Transverse colon (tissue), 4 donors: Measurements from ENCODE around the gene HRC. TPM values are rescaled to one million over a fixed set of nuclear protein-coding genes. Genes with fewer than 3 reads are reported as not detected.

ENCODE experiments used
- DNase-seq: peaks from one replicate; pipeline ENCODE4 v3.0.0-alpha.2; 2019
- H3K27ac ChIP-seq, 4 donors: fragments of 200-600 bp; sonication (generic); 2 replicates each; pipeline ENCODE4 v1.5.1; 2016 to 2018; ENCODE audit warnings: inconsistent platforms in 4 of 4
- H3K27me3 ChIP-seq: fragments of 200-600 bp; sonication (generic); 2 replicates; pipeline ENCODE4 v1.5.1; 2017; ENCODE audit warnings: inconsistent platforms
- H3K36me3 ChIP-seq, 4 donors: fragments of 200-600 bp; sonication (generic); 2 replicates each; pipeline ENCODE4 v1.5.1; 2017 to 2019; ENCODE audit warnings: inconsistent platforms in 4 of 4
- H3K4me1 ChIP-seq, 4 donors: fragments of 200-600 bp; sonication (generic); 2 replicates each; pipeline ENCODE4 v1.5.1; 2017 to 2020; ENCODE audit warnings: inconsistent platforms in 4 of 4
- H3K4me3 ChIP-seq, 4 donors: fragments of 200-600 bp; sonication (generic); 1 replicate in 1 of 4; 2 replicates in 3 of 4; pipeline versions ENCODE4 v1.5.1 to v1.6.1; 2017 to 2019; ENCODE audit warnings: inconsistent platforms in 4 of 4
- H3K9me3 ChIP-seq, 2 donors: fragments of 200-600 bp; sonication (generic); 2 replicates each; pipeline ENCODE4 v1.5.1; 2017 to 2019; ENCODE audit warnings: inconsistent platforms in 2 of 2
- EP300 ChIP-seq: sonication (generic); formaldehyde crosslinking; IDR thresholded peaks from one replicate; pipeline ENCODE4 v1.6.1; 2017; ENCODE audit warnings: antibody characterized with exemption, low read depth
- POLR2A ChIP-seq: fragments of 450-650 bp; IDR thresholded peaks from one replicate; pipeline ENCODE4 v1.6.1; 2016; ENCODE audit warnings: antibody characterized with exemption, mild to moderate bottlenecking, moderate library complexity
- POLR2AphosphoS5 ChIP-seq, 3 donors: sonication (generic); formaldehyde crosslinking; IDR thresholded peaks; one replicate each; pipeline ENCODE4 v1.6.1; 2016; ENCODE audit warnings: antibody characterized with exemption in 3 of 3
- WGBS, 2 donors: methylation state at CpG; one replicate each; pipeline ENCODE4 v1.1.5; 2018; ENCODE audit warnings: low coverage in 1 of 2; 5-methylcytosine and 5-hydroxymethylcytosine counted together
- in situ Hi-C, 4 donors: fragments of 200-750 bp; cut with MboI; loops; one replicate each; pipeline versions ENCODE4 v1.15.0 to v1.15.1; 2017; ENCODE audit warnings: low sequenced_read_pairs in 3 of 4, low pct_ligation_motif_present in 1 of 4, low pct_unique_long_range_greater_than_20kb in 1 of 4
- intact Hi-C: fragments of 100-400 bp; cut with DNase I; formaldehyde crosslinking; loops from one replicate; pipeline ENCODE4 v1.15.1; 2023; ENCODE audit warnings: low total_unique reads
- total RNA-seq, 4 donors: library from RNA; depleted of rRNA; stranded (reverse); fragments of >200 nt; gene quantifications; one replicate each; pipeline ENCODE4 v1.1.0, GENCODE V29; 2016
- TF ChIP-seq, protein P1 (sequence below), 5 experiments: fragments of 200-600 bp in 3 of 5; fragments of 450-650 bp in 2 of 5; sonication (generic) in 3 of 5; IDR thresholded peaks; 1 replicate in 2 of 5; 2 replicates in 3 of 5; pipeline ENCODE4 v1.5.1; 2016 to 2017; ENCODE audit warnings: antibody characterized with exemption in 5 of 5, inconsistent platforms in 3 of 5, mild to moderate bottlenecking in 2 of 5, moderate library complexity in 1 of 5

The HRC gene
- total RNA-seq, 4 donors from 2014 or later: 0.16 to 0.82 TPM; not detected in 2

DNA sequence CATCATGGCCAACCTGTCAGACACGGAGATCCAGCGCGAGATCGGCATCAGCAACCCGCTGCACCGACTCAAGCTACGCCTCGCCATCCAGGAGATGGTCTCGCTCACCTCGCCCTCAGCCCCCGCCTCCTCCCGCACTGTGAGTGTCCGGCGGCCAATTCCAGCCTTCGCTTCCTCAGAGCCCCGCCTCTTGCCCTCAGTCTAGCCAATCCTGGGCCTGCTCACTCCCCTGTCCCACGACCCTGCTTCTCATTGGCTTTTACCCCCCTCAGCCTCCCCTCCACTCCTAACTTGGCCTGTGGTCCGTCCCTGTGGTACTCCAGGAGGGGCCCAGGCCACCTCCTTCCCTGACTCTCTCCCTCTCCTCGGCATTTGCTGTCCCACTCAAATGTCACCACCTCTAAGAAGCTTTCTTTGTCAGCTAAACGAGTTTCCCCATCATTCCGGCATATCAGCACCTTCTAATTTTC is 12.3 kb downstream of the HRC start:
- H3K36me3 ChIP-seq: no peaks in the 10 kb centered on the region
- TF ChIP-seq, protein P1, sequence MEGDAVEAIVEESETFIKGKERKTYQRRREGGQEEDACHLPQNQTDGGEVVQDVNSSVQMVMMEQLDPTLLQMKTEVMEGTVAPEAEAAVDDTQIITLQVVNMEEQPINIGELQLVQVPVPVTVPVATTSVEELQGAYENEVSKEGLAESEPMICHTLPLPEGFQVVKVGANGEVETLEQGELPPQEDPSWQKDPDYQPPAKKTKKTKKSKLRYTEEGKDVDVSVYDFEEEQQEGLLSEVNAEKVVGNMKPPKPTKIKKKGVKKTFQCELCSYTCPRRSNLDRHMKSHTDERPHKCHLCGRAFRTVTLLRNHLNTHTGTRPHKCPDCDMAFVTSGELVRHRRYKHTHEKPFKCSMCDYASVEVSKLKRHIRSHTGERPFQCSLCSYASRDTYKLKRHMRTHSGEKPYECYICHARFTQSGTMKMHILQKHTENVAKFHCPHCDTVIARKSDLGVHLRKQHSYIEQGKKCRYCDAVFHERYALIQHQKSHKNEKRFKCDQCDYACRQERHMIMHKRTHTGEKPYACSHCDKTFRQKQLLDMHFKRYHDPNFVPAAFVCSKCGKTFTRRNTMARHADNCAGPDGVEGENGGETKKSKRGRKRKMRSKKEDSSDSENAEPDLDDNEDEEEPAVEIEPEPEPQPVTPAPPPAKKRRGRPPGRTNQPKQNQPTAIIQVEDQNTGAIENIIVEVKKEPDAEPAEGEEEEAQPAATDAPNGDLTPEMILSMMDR (IDR thresholded peaks at IDR 0.05): no peak
- TF ChIP-seq POLR2A (no peak), POLR2AphosphoS5 (IDR thresholded peaks at IDR 0.05) (peak; percentile 8 to 20 (median 10)), EP300 (no peak)
- peak overlapping the region in 3 of 4 donors; percentile 27 to 47 (median 34) for H3K4me3 ChIP-seq
- no peaks in the 10 kb centered on the region for H3K9me3 ChIP-seq
- no peak overlapping the region for H3K27ac ChIP-seq
- H3K27me3 ChIP-seq: no peaks in the 10 kb centered on the region
- intact Hi-C loops: no loop called here
- peak; percentile 91 for DNase-seq
- in situ Hi-C loops: loop anchor here in 2 of 4 donors (10.0 kb wide), 1 partner anchor 48 kb away; no protein-coding TSS in a partner anchor
- H3K4me1 ChIP-seq: peaks cover 9 to 28% (median 18%) of the 10 kb centered on the region in 4 donors
- WGBS, 2 donors: 4 to 23% methylated on average over 3 to 19 of the region's 21 CpGs

DNA sequence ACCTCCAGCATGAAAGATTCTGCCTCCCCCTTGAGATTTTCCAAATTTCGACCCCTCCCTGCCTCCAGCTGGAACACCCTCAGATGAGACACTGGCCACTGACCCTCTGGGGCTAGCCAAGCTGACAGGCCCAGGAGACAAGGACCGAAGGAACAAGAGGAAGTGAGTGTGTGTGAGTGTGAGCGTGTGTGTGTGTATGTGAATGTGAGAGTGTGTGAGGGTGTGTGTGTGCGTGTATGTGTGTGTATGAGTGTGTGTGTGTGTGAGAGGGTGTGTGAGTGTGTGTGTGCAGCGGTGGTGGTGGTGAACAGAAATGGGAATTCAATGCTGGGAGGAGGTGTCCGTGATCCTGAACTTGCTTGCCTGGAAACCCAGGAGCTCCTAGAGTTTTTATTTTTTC is 13.8 kb downstream of the HRC start:
- WGBS, 2 donors: 87 to 94% methylated on average over 6 of the region's 6 CpGs
- H3K36me3 ChIP-seq: no peaks in the 10 kb centered on the region
- TF ChIP-seq, protein P1 (IDR thresholded peaks at IDR 0.05): no peak
- TF ChIP-seq EP300 (no peak), POLR2A (no peak), POLR2AphosphoS5 (IDR thresholded peaks at IDR 0.05) (no peak)
- no peaks in the 10 kb centered on the region for H3K9me3 ChIP-seq
- intact Hi-C loops (no loop called here), in situ Hi-C loops (loop anchor here in 2 of 4 donors (10.0 kb wide), 1 partner anchor 47 kb away; no protein-coding TSS in a partner anchor)
- no peaks in the 10 kb centered on the region for H3K27me3 ChIP-seq
- H3K4me3 ChIP-seq: no peak overlapping the region
- no peak for DNase-seq
- peaks cover 8 to 27% (median 19%) of the 10 kb centered on the region in 4 donors for H3K4me1 ChIP-seq
- H3K27ac ChIP-seq: no peak overlapping the region

- intact Hi-C loops (no loop called here), in situ Hi-C loops (loop anchor here in 2 of 4 donors (10.0 kb wide), 1 partner anchor 46 kb away; no protein-coding TSS in a partner anchor)
- no peak overlapping the region for H3K27ac ChIP-seq
- H3K36me3 ChIP-seq: no peaks in the 10 kb centered on the region
- H3K4me3 ChIP-seq: no peak overlapping the region
- no peak for DNase-seq
- H3K9me3 ChIP-seq: no peaks in the 10 kb centered on the region
- no peak for TF ChIP-seq EP300
- TF ChIP-seq POLR2A: no peak
- TF ChIP-seq POLR2AphosphoS5 (IDR thresholded peaks at IDR 0.05): no peak
- TF ChIP-seq, protein P1 (IDR thresholded peaks at IDR 0.05): no peak
- H3K27me3 ChIP-seq: no peaks in the 10 kb centered on the region
- peaks cover 4 to 27% (median 16%) of the 10 kb centered on the region in 4 donors for H3K4me1 ChIP-seq
- 91 to 94% methylated on average over 3 to 7 of the region's 7 CpGs for WGBS, 2 donors
Observed at GRCh38 chr19:49140951-49141350, 14.2 kb downstream of the HRC start.

DNA sequence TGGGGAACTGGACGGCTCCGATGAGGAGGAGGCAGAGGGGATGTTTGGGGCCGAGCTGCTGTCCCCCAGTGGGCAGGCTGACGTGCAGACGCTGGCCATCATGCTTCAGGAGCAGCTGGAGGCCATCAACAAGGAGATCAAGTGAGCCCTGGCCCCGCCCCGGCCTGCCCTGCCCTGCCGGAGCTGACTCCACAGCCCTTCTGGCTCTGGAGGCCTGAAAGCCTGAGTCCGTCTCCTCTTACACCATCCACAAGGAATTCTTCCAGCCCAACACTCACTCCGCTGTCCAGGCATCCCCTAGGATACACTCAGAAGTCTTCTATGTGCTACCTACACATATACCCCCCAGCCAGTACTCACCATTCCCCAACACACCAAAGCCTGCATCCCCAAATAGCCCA is 18.4 kb downstream of the HRC start:
- DNase-seq: peak; percentile 54
- H3K27me3 ChIP-seq: no peaks in the 10 kb centered on the region
- no peaks in the 10 kb centered on the region for H3K9me3 ChIP-seq
- intact Hi-C loops: no loop called here
- H3K4me3 ChIP-seq: no peak overlapping the region
- in situ Hi-C loops: no loop called here
- H3K27ac ChIP-seq: peak overlapping the region; percentile 48 to 62 (median 60)
- TF ChIP-seq EP300: no peak
- TF ChIP-seq POLR2AphosphoS5 (IDR thresholded peaks at IDR 0.05): peak in 1 of 3 donors; percentile 49
- 68% methylated on average over 10 of the region's 10 CpGs; no CpG with 5 or more reads in 1 of the 2 donors for WGBS, 2 donors
- H3K36me3 ChIP-seq: no peaks in the 10 kb centered on the region
- peaks cover 0 to 31% (median 20%) of the 10 kb centered on the region in 4 donors for H3K4me1 ChIP-seq
